ENCODE measurements around the gene MS4A7.
"Not testable (repeated sequence)": the region's sequence is repeated elsewhere in the genome, so short reads cannot be mapped to it uniquely, and the experiment has no call there.

The MS4A7 gene

GRCh38 chr11:60378354-60378753 is at the start of gene MS4A7:
Gene MS4A7 (plus strand): TSS chr11:60378532. CDS start chr11:60383142, 4,610 bp downstream.
- DNase-seq, result peak; percentile 57

GRCh38 chr11:60332846-60333245 is 45.5 kb upstream of the MS4A7 start:
- no peak for DNase-seq

GRCh38 chr11:60334005-60334620 is 44.2 kb upstream of the MS4A7 start:
- DNase-seq, result no peak

GRCh38 chr11:60336767-60337391 is 41.5 kb upstream of the MS4A7 start:
- no peak for DNase-seq

GRCh38 chr11:60338053-60338452 is 40.3 kb upstream of the MS4A7 start:
- DNase-seq, result no peak

GRCh38 chr11:60339356-60339755 is 39.0 kb upstream of the MS4A7 start:
- DNase-seq, result no peak

- no peak for DNase-seq
Observed at GRCh38 chr11:60343094-60343704, 35.1 kb upstream of the MS4A7 start.

GRCh38 chr11:60344146-60344545 is 34.2 kb upstream of the MS4A7 start:
- DNase-seq, result no peak

- DNase-seq, result no peak
Observed at GRCh38 chr11:60345489-60345888, 32.8 kb upstream of the MS4A7 start.

GRCh38 chr11:60347084-60347797 is 31.1 kb upstream of the MS4A7 start:
- DNase-seq, result no peak

GRCh38 chr11:60348116-60348515 is 30.2 kb upstream of the MS4A7 start:
- DNase-seq, result no peak

GRCh38 chr11:60349990-60350389 is 28.3 kb upstream of the MS4A7 start:
- no peak for DNase-seq

GRCh38 chr11:60357771-60358170 is 20.6 kb upstream of the MS4A7 start:
- DNase-seq, result no peak

- DNase-seq, result no peak
Observed at GRCh38 chr11:60360621-60361020, 17.7 kb upstream of the MS4A7 start.

GRCh38 chr11:60362241-60362640 is 16.1 kb upstream of the MS4A7 start:
- no peak for DNase-seq

GRCh38 chr11:60363542-60364470 is 14.5 kb upstream of the MS4A7 start:
- DNase-seq, result no peak

GRCh38 chr11:60366262-60366904 is 11.9 kb upstream of the MS4A7 start:
- not testable (repeated sequence) for DNase-seq

- DNase-seq, result no peak
Observed at GRCh38 chr11:60367009-60367408, 11.3 kb upstream of the MS4A7 start.

GRCh38 chr11:60367896-60368295 is 10.4 kb upstream of the MS4A7 start:
- no peak for DNase-seq

GRCh38 chr11:60370252-60370810 is 8.0 kb upstream of the MS4A7 start:
- no peak for DNase-seq

- DNase-seq, result no peak
Observed at GRCh38 chr11:60370811-60371298, 7.5 kb upstream of the MS4A7 start.

GRCh38 chr11:60371386-60371785 is 6.9 kb upstream of the MS4A7 start:
- DNase-seq, result no peak

Data from GF-D8 (cell line).